Measurements from ENCODE around the gene BLOC1S1. TPM values are rescaled to one million over a fixed set of nuclear protein-coding genes. Genes with fewer than 3 reads are reported as not detected.

The BLOC1S1 gene
- total RNA-seq, 2 donors from 2014 or later = 266 to 300 TPM

DNA sequence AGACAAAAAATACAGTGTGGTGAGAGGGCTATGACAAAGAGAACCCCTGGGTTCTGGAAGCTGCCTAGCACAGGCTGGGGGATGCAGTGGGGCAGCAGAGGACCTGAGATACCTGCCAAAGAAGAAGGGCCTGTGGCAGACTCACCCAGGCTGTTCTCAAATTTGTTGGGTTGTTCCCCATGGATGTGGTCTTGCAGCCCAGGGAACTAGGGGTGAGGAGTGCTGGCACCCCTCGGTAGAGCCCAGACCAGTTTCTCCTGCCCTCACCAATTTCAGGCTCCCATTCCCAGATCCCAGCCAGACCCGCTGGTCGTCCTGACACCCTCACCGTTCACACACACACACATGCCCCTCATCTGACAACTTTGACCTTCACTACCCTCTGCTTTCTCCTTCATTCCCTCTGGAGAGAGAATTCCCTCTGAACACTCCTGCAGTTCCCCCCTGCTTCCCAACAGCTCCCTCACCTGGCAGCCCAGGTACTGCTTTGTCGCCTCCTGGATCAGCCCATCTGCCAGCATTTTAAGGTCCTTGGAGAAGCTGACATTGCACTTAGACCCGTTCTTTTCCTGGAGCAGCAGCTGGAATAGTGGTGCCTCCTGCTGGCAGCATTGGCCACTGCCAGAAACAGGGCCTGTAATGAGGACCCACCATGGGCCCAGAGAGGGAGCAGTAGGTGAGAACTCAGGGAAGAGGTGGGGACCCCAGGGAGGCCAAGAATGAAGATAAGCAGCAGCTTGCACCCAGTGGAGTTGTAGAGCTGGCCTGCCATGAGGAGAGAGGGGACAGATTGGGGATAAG is 21.1 kb downstream of the BLOC1S1 start:
- DNase-seq (peak; percentile 83 to 87), ATAC-seq (peak; percentile 85)
- intact Hi-C loops (cut with DNase I, micrococcal nuclease) = no loop called here

DNA sequence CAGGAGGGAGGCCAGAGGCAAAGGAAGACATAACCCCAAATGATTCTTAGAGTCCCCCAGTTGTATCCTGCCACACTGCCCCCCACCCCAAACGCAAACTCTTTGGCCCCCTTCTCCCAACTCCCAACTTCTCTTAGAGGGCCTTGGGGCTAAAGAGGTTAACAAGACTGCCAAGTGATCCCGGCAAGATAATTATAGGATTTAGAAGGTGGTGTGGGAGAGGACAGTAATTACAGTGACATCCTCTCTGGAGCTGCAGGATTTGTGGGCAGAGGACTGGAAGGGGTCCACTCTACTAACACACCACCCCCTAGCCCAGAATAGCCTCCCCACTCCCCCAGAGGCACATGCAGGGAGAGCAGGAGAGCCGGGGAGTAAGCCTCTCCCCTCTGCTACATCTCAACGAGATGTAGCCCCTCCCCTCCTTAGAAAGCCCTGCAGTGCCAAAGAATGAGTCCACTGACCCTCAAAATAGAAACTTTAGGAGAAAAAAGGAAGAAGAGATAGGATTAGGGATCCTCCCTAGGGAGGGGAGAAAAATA is 21.8 kb downstream of the BLOC1S1 start:
- no peak for ATAC-seq
- intact Hi-C loops (cut with DNase I, micrococcal nuclease) = no loop called here
- DNase-seq = no peak

DNA sequence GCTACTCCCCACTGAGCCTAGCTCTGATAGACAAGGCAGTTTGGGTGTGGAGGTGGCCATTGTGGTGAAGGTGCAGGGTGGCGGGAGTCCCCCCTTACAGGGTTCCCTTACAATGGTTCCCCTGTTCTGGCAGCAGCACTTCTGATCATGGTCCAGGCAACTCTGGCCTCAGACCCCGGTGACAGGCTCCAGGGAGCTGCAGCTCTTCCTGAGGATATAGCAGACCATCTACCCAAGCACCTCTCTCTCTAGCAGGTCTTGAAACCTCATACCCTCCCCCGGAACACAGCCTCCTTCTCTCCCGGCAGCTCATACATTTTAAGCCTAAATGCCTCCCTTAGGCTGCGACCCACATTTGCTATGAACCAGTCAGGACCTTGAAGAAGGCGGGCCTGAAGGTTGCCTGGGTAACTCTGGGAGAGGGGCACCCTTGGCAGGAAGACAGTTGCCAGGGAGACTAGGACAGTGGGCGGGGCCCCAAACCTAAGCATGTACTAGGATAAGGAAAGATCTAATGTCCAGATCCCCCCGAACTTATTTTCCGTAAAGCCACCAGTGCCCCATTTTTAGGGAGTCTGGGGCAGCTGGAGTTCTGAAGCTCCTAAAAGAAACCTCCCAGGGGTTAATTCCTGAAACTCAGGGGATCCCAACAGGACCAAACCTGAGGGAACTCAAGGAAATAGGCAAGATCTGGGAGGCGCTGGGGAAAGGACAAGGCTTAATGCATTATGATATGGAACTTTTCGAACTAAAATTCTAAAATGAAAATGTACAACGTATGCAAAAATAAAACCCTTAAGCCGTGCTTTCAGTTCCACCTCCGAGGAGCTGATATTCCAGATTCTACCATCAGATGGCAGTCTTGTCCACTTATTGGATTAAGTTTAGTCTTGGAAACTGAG is 22.5 kb downstream of the BLOC1S1 start:
- ATAC-seq (peak; percentile 49), DNase-seq (peak; percentile 86 to 87)
- intact Hi-C loops (cut with DNase I, micrococcal nuclease) = no loop called here

GRCh38 chr12:55739025-55739378 is 23.2 kb downstream of the BLOC1S1 start:
- DNase-seq = no peak
- intact Hi-C loops (cut with DNase I, micrococcal nuclease) = no loop called here
- no peak for ATAC-seq

DNA sequence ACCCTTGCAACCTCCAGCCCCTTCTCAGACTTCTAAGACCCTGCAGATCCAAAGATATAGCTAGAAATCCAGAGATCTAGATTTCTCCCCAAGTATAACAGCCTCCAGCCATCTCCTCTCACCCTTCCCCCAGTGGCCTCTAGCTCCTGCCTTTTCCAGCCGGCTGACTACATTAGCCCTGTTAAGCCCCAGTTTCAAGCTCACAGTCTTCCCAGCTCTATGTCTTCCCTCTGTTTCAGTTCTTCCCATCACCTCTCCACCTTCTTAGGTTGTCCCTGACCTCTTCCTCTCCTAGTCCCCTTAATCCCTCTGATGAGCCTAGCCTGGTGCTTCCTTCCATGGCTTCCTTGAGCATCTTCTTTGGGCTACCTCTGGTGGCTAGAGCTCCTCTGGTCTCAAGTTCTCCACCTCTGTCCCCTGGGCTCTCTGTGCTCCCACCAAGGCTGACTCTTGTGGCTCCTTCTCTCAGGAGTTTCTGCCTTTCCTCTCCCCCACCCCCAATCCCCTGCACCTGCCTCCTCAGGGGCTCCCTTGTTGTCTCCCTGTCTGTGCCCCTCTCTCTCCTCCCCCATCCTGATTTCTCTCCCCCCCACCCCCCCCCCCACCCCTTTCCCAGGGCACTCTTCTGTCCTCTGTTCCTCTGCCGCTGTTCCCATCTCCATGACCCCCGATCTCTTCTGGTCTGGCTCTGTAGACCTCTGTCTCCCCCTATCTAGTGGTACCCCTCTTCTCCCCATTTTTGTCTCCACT is 26.3 kb downstream of the BLOC1S1 start:
- intact Hi-C loops (cut with DNase I, micrococcal nuclease) = loop anchor here in 1 of 2 donors (5.0 kb wide), 1 partner anchor 195 kb away; no protein-coding TSS in a partner anchor
- ATAC-seq (no peak), DNase-seq (no peak)

DNA sequence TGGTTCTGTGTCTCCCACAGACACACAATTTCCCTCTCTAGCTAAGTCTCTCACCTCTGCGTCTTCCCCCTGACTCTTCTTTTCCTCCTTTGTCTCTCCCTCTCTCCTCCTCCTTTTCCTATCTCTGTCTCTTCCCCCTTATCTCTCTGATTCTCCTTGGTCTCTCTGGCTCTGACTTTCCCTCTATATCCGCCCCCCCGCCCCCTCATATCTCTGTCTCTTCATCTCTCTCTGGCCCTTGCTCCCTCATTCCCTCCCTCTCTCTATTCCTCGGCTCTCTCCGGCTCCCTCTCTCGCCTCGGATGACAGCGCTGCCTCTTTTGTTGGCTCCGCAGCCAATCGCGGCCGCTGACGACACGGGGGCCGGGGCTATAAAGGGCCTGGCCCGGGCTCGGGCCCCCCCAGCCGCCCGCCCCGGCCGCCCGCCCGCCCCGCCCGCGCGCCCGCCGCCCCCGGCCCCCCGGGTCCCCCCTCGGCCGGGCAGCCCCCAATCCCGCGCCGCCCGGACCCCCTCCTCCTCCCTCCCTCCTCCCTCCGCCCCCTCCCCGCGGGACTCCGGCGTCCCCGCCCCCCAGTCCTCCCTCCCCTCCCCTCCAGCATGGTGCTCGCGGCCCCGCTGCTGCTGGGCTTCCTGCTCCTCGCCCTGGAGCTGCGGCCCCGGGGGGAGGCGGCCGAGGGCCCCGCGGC is 27.0 kb downstream of the BLOC1S1 start, which contains the start of gene GDF11:
Gene GDF11 (plus strand): TSS at position 404 of the 687 bp plus-strand sequence. CDS start 195 bp downstream, at position 599.
- ATAC-seq (peak; percentile 41), DNase-seq (peak; percentile 70 to 74)
- intact Hi-C loops (cut with DNase I, micrococcal nuclease) = loop anchor here in 1 of 2 donors (5.0 kb wide), 1 partner anchor 194 kb away; no protein-coding TSS in a partner anchor

GRCh38 chr12:55743406-55744339 is 27.8 kb downstream of the BLOC1S1 start:
- peak; percentile 64 for ATAC-seq
- peak; percentile 56 to 71 for DNase-seq
- intact Hi-C loops (cut with DNase I, micrococcal nuclease) = loop anchor here in 1 of 2 donors (5.0 kb wide), 1 partner anchor 194 kb away; no protein-coding TSS in a partner anchor

DNA sequence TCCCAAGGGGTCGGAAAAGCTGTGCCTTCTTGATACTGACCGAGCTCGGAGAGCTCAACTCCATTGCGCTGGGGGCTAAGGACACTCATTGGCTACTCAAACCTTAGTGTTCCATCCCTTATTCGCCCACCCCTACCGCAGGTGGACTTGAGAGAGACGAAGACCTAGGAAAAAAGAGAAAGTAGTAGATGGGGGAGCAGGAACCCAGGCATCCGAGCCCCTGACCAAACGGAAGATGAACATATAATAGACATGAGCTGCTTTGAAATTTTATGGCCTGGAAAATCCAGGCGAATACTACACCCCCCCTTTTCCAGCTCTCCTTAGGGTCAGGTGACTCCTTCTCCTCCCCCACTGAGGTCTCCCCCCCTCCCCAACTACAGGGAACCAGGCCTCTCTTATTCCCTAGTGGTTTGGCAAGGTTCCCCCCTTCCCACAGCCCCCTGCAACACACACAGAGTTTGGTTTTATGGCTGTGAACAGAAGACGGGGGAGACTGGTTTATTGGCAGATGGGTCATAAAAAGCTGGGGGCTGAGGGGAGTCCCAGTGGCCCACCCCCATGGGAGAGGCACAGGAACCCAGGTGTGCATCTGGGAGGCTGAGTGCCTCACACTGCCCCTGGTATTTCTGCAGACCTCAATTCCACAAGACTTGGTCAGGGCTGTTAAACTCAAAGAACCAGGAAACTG is 28.6 kb downstream of the BLOC1S1 start:
- intact Hi-C loops (cut with DNase I, micrococcal nuclease) = loop anchor here in 1 of 2 donors (5.0 kb wide), 1 partner anchor 193 kb away; no protein-coding TSS in a partner anchor
- DNase-seq = no peak
- peak; percentile 2 for ATAC-seq

DNA sequence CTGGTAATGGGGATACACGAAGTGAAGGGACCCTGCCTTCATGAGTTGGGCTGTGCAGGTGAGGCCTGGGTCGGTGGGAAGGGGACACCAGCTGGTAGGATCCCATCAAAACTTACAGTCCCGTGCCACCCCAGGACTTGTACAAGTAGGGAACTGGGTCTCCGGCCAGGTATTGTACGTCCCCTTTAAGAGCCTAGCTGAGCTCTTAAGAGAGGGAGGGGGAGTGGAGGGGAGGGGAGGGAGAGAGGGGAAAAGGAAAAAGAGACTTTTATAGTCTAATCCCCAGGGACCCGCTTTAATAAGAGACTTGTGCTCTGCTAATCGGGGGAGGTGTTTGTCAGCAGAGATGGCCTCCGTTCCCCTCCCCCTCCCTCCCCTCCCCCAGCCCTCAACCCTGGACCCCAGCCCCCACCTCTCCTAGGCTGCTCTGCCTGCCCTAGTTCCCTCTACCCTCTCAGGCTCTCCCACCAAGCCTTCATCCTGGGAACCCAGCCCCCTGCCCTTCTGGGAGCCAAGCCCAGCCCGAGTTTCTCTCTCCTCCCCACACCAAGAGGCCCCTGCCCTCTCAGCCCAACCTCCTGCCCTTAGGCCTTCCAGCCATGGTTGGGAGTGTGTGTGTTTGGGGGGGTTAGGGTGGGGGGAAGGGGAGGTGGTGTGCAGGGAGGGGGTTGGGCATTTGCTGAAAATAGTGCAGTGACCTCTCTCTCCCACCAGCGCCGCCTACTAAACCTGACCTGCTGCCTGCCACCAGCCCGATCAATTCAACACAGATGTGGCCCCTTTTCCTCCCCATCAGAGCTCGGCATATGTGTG is 29.7 kb downstream of the BLOC1S1 start:
- intact Hi-C loops (cut with DNase I, micrococcal nuclease) = no loop called here
- ATAC-seq (no peak), DNase-seq (no peak)

- intact Hi-C loops (cut with DNase I, micrococcal nuclease) = no loop called here
- DNase-seq = no peak
- ATAC-seq = no peak
These were observed 30.5 kb downstream of the BLOC1S1 start for GRCh38 chr12:55746174-55746912.

GRCh38 chr12:55746913-55747231 is 31.0 kb downstream of the BLOC1S1 start:
- DNase-seq = no peak
- intact Hi-C loops (cut with DNase I, micrococcal nuclease) = no loop called here
- no peak for ATAC-seq

DNA sequence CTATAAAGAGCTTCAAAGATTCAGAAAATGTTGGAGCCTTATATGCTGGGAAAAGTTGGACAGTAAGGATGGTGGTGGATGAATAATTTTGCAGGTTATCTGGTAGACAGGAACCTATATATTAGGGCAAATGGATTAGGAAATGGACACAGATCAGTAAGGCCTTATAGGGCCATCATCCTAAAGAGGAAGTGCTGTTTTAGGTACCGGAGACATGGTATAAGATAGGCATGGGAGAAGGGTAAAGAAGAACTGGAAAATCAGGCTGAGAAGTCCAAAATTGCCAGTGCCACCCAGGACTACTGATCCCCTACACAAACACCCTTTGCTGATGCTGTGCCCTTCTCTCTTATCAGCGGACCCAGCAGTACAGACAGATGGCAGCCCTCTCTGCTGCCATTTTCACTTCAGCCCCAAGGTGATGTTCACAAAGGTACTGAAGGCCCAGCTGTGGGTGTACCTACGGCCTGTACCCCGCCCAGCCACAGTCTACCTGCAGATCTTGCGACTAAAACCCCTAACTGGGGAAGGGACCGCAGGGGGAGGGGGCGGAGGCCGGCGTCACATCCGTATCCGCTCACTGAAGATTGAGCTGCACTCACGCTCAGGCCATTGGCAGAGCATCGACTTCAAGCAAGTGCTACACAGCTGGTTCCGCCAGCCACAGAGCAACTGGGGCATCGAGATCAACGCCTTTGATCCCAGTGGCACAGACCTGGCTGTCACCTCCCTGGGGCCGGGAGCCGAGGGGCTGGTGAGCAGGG is 32.6 kb downstream of the BLOC1S1 start:
- intact Hi-C loops (cut with DNase I, micrococcal nuclease) = no loop called here

GRCh38 chr12:55755246-55755645 is 39.4 kb downstream of the BLOC1S1 start:
- intact Hi-C loops (cut with DNase I, micrococcal nuclease) = no loop called here

More for the DNA sequence above, 32.6 kb downstream of the BLOC1S1 start:
- DNase-seq (no peak), ATAC-seq (no peak)

DNA sequence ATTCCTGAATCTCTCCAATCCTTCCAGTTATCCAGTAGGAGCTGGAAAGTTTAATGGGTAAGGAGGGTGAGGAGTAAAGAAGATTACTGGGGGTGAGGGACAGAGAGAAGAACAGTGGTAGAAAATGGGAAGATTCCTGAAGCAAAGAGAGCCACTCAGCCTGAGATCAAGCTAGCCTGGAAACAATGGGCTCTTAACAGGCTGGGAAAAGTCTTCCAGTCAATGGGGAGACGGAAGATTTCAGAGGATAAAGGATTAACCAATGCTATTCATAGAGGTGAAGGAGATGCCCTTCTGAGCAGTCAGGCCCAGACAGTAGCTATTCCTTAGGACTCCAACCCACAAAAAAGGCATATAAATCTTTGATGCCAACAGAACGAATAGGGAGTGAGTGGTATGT is 41.9 kb downstream of the BLOC1S1 start:
- DNase-seq (no peak), ATAC-seq (no peak)
- intact Hi-C loops (cut with DNase I, micrococcal nuclease) = no loop called here

More at GRCh38 chr12:55755246-55755645, 39.4 kb downstream of the BLOC1S1 start:
- ATAC-seq = no peak
- no peak for DNase-seq

Data from left colon (tissue), 2 donors.